Fibroblast of lung (primary cell): ENCODE data around the gene PTPRU. TPM values are rescaled to one million over a fixed set of nuclear protein-coding genes. Genes with fewer than 3 reads are reported as not detected.
A peak's percentile ranks its signal among the peaks of the same experiment; 100 is the strongest.

Experiments used
- DNase-seq, 2 donors: peaks; one replicate each; pipeline versions ENCODE4 v3.0.0 to v3.0.0-alpha.2; 2010; ENCODE audit warnings: low read depth in 2 of 2
- H2AFZ ChIP-seq: 2 replicates; pipeline ENCODE4 v1.5.1; 2012; ENCODE audit warnings: low read length, control low read depth, inconsistent platforms
- H3K27ac ChIP-seq: 2 replicates; pipeline ENCODE4 v1.5.1; 2011; ENCODE audit warnings: low read length, control low read depth; ENCODE audit not compliant: insufficient read depth
- H3K27me3 ChIP-seq: 2 replicates; pipeline ENCODE4 v1.5.1; 2011; ENCODE audit warnings: mild to moderate bottlenecking, low read length; ENCODE audit not compliant: control insufficient read depth, insufficient read depth
- H3K36me3 ChIP-seq: 2 replicates; pipeline ENCODE4 v1.5.1; 2011; ENCODE audit warnings: low read length; ENCODE audit not compliant: control insufficient read depth, insufficient read depth
- H3K4me1 ChIP-seq: 2 replicates; pipeline ENCODE4 v1.5.1; 2011; ENCODE audit warnings: low read length; ENCODE audit not compliant: control insufficient read depth, insufficient read depth; ENCODE audit errors: extremely low read depth
- H3K4me2 ChIP-seq: 2 replicates; pipeline ENCODE4 v1.5.1; 2011; ENCODE audit warnings: low read length, control low read depth; ENCODE audit not compliant: insufficient read depth; ENCODE audit errors: extremely low read depth
- H3K4me3 ChIP-seq, 4 experiments: fragments of 200-600 bp in 1 of 4; sonication (generic) in 1 of 4; replicated peaks in 1 of 4; 2 replicates each; pipeline ENCODE4 v1.5.1; 2011 to 2016; ENCODE audit warnings: low read length in 4 of 4, low read depth in 3 of 4, mild to moderate bottlenecking in 3 of 4, control low read depth in 2 of 4, inconsistent platforms in 1 of 4, mixed read lengths in 1 of 4; ENCODE audit not compliant: insufficient read depth in 1 of 4; ENCODE audit errors: control extremely low read depth in 1 of 4
- H3K79me2 ChIP-seq: 2 replicates; pipeline ENCODE4 v1.5.1; 2012; ENCODE audit warnings: mild to moderate bottlenecking, low read length, inconsistent platforms; ENCODE audit not compliant: control insufficient read depth, insufficient read depth
- H3K9ac ChIP-seq: 2 replicates; pipeline ENCODE4 v1.5.1; 2011; ENCODE audit warnings: mild to moderate bottlenecking, low read length, control low read depth; ENCODE audit not compliant: insufficient read depth
- H3K9me3 ChIP-seq: 2 replicates; pipeline ENCODE4 v1.5.1; 2012; ENCODE audit warnings: low read depth, low read length; ENCODE audit not compliant: control insufficient read depth, insufficient read depth
- H4K20me1 ChIP-seq: 2 replicates; pipeline ENCODE4 v1.5.1; 2011; ENCODE audit warnings: low read length; ENCODE audit not compliant: control insufficient read depth, insufficient read depth; ENCODE audit errors: extremely low read depth
- EZH2 ChIP-seq: IDR thresholded peaks from 2 replicates; pipeline ENCODE4 v1.5.1; 2012; ENCODE audit warnings: low read length, control low read depth, mild to moderate bottlenecking; ENCODE audit errors: missing control alignments
- polyA plus RNA-seq, 2 donors: library from polyadenylated mRNA; depleted of rRNA in 1 of 2; stranded (reverse) in 1 of 2; unstranded in 1 of 2; fragments of >200 nt; gene quantifications; 2 replicates each; pipeline ENCODE4 v1.2.1, GENCODE V29; 2011 to 2012; ENCODE audit warnings: missing spikeins in 1 of 2
- total RNA-seq: library from RNA; depleted of rRNA; stranded (reverse); fragments of >200 nt; gene quantifications from 2 replicates; pipeline ENCODE4 v1.2.1, GENCODE V29; 2014
- TF ChIP-seq, protein P1 (sequence below), 2 donors: IDR thresholded peaks in 1 of 2; conservative IDR thresholded peaks in 1 of 2; 1 replicate in 1 of 2; 2 replicates in 1 of 2; pipeline ENCODE4 v1.5.1; 2011 to 2012; ENCODE audit warnings: low read length in 2 of 2, control low read depth in 1 of 2, inconsistent platforms in 1 of 2, low read depth in 1 of 2, mild to moderate bottlenecking in 1 of 2

PTPRU gene
- total and polyA plus RNA-seq, 2 donors (not counting 1 experiment from before 2014, with no cell fraction given), result 1.4 to 25.8 TPM

- Histone ChIP-seq H3K4me1 (no peaks in the 10 kb centered on the region), H3K79me2 (no peaks in the 10 kb centered on the region), H3K4me2 (no peak overlapping the region), H3K27me3 (peaks cover 11% of the 10 kb centered on the region), H4K20me1 (no peaks in the 10 kb centered on the region), H3K9ac (no peak overlapping the region), H3K4me3 (no peak overlapping the region), H3K27ac (no peak overlapping the region), H3K9me3 (no peaks in the 10 kb centered on the region), H2AFZ (no peak overlapping the region), H3K36me3 (no peaks in the 10 kb centered on the region)
- no peak for DNase-seq
- TF ChIP-seq EZH2, result no peak
- TF ChIP-seq, protein P1, sequence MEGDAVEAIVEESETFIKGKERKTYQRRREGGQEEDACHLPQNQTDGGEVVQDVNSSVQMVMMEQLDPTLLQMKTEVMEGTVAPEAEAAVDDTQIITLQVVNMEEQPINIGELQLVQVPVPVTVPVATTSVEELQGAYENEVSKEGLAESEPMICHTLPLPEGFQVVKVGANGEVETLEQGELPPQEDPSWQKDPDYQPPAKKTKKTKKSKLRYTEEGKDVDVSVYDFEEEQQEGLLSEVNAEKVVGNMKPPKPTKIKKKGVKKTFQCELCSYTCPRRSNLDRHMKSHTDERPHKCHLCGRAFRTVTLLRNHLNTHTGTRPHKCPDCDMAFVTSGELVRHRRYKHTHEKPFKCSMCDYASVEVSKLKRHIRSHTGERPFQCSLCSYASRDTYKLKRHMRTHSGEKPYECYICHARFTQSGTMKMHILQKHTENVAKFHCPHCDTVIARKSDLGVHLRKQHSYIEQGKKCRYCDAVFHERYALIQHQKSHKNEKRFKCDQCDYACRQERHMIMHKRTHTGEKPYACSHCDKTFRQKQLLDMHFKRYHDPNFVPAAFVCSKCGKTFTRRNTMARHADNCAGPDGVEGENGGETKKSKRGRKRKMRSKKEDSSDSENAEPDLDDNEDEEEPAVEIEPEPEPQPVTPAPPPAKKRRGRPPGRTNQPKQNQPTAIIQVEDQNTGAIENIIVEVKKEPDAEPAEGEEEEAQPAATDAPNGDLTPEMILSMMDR (conservative IDR thresholded peaks at IDR 0.05 in 1 of 2, IDR thresholded peaks at IDR 0.05 in 1 of 2; ENCODE audit: low read depth in 1 of 2, low read length in 2 of 2), result no peak
Measured at GRCh38 chr1:29243023-29243870, 6.9 kb downstream of the PTPRU start.

DNA sequence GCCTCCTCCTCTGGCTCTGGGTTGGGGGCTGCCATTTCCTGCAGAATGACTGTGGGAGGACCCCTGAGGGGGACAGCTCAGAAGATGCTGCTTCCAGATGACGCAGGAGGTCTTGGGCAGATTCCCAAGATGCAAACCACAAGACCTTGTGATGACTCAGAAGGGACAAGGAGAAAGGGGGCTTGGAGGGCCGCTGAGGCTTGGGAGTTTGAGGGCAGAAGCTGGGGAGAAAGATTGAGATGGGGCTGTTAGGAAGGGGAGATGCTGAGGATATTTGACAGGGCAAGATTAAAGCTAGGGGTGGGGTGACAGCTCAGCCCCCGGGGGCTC, 7.5 kb downstream of the PTPRU start:
- Histone ChIP-seq H3K4me2 (no peak overlapping the region), H3K4me3 (no peak overlapping the region), H3K79me2 (no peaks in the 10 kb centered on the region), H3K9ac (no peak overlapping the region), H3K4me1 (no peaks in the 10 kb centered on the region), H3K9me3 (no peaks in the 10 kb centered on the region), H4K20me1 (no peaks in the 10 kb centered on the region), H3K27me3 (peaks cover 5% of the 10 kb centered on the region), H3K36me3 (no peaks in the 10 kb centered on the region), H2AFZ (no peak overlapping the region), H3K27ac (no peak overlapping the region)
- peak; percentile 67 to 89 for DNase-seq
- TF ChIP-seq, protein P1 (conservative IDR thresholded peaks at IDR 0.05 in 1 of 2, IDR thresholded peaks at IDR 0.05 in 1 of 2; ENCODE audit: low read depth in 1 of 2, low read length in 2 of 2), result no peak
- no peak for TF ChIP-seq EZH2

GRCh38 chr1:29245261-29245660, 8.9 kb downstream of the PTPRU start:
- Histone ChIP-seq H4K20me1 (no peaks in the 10 kb centered on the region), H3K27me3 (no peaks in the 10 kb centered on the region), H3K9me3 (no peaks in the 10 kb centered on the region), H2AFZ (no peak overlapping the region), H3K36me3 (no peaks in the 10 kb centered on the region), H3K79me2 (no peaks in the 10 kb centered on the region), H3K9ac (no peak overlapping the region), H3K4me1 (no peaks in the 10 kb centered on the region), H3K4me2 (no peak overlapping the region), H3K27ac (no peak overlapping the region), H3K4me3 (no peak overlapping the region)
- no peak for DNase-seq
- TF ChIP-seq, protein P1 (conservative IDR thresholded peaks at IDR 0.05 in 1 of 2, IDR thresholded peaks at IDR 0.05 in 1 of 2; ENCODE audit: low read depth in 1 of 2, low read length in 2 of 2), result no peak
